DMS 273 (cell line): ENCODE measurements around the gene ABHD8.

Source experiments
- DNase-seq: peaks from one replicate; lab custom pipeline; 2025; ENCODE audit not compliant: unreplicated experiment; lab: John Stamatoyannopoulos, UW

The ABHD8 gene

DNA sequence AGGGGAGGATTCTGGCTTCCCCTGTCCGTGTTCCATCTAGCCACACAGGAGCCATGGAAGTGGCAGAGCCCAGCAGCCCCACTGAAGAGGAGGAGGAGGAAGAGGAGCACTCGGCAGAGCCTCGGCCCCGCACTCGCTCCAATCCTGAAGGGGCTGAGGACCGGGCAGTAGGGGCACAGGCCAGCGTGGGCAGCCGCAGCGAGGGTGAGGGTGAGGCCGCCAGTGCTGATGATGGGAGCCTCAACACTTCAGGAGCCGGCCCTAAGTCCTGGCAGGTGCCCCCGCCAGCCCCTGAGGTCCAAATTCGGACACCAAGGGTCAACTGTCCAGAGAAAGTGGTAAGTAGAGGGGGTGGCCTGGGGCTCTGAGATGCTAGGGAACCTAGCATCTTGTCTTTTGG, 34.5 kb downstream of the ABHD8 start:
- DNase-seq, result no peak

DNA sequence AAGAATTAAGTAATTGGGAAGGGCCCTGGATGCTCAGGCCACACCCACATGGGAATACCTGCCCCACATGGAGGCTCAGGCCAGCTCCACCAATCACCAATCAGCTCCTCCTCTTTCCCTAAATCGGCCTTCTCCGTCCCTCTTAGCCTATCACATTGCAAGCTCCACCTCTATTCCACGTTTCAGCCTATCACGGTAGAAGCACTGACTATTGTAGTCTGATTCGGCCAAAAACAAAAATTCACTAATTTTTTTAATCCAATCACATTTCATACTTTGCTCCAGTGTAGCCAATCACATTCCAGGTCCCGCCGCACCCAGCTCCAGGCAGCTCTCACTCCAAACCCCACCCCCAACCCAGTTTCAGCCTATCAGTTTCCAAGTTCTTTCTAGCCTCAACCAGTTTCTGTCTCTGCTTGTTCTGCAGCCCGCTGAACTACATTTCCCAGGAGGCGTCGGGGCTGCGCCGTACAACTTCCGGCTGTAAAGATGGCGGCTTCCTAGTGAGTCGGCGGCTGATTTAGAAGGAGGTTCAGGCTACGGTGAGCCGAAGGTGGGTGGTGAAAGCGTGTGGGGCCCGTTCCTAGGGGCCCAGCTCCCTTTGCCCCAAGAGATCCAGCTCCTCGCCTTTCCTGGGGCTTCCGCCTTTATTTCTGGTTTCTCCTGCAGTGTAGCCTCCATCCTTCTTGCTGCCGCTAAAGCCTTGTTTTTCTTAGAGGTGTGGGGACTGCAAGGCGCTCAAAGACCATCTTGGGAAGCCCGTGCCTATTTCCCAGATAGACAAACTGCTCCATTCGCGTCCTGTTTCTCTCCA, 36.0 kb downstream of the ABHD8 start, which contains the start of gene BABAM1:
BABAM1 (plus strand) TSS at position 469 of the 814 bp plus-strand sequence. CDS start 1,364 bp downstream, outside the sequence.
- peak; percentile 99 for DNase-seq

DNA sequence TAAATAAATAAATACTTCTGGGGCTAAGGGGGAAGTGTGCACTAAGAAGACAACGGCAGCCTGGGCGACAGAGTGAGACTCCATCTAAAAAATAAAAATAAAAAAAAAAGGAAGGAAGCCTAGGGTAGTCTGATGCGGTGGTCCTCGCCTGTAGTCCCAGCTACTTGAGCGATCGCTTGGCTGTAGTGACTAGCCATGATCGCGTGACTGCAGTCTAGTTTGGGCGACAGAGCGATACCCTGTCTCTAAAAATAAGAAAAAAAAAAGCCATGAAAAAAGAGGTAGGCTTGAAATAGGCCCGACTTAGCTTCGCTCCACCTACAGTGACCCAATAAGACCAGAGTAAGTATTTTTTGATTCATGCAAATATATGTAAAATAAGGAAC, 36.6 kb downstream of the ABHD8 start:
- DNase-seq, result no peak

DNA sequence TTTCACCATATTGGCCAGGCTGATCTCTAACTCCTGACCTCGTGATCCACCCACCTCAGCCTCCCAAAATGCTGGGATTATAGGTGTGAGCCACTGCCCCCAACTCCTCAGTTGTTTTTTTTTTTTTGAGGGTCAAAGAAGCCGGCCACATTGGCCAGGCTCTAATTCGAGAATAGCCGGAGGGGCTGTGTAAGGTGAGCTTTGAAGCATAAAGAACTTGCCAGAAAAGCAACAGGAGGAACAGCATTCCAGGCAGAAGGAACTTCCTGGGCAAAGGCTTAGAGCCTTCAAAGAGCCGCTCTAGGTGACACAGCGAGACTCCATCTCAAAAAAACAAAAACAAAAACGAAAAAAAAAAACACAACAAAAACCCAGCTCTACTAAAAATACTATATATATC, 37.2 kb downstream of the ABHD8 start:
- DNase-seq, result no peak

DNA sequence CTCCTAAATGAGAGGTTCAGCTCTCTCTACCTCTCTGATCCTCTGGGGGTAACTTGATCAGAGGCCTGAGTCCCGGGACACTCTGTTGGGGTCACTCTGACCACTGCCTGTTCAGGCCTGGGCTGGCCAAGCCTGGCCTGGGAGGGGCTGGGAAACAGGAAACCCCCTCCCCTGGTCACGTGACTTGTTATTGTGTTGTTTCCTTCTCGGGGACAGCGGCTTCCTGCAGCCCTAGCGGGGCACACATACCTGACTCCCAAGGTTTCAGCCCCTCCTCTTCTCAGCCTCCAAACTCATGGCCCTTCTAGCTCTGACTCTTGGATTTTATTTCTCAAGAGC, 38.6 kb downstream of the ABHD8 start, which contains the start of gene USHBP1:
USHBP1 (minus strand) TSS at position 105 of the 339 bp plus-strand sequence. CDS start 446 bp downstream, outside the sequence.
- no peak for DNase-seq

DNA sequence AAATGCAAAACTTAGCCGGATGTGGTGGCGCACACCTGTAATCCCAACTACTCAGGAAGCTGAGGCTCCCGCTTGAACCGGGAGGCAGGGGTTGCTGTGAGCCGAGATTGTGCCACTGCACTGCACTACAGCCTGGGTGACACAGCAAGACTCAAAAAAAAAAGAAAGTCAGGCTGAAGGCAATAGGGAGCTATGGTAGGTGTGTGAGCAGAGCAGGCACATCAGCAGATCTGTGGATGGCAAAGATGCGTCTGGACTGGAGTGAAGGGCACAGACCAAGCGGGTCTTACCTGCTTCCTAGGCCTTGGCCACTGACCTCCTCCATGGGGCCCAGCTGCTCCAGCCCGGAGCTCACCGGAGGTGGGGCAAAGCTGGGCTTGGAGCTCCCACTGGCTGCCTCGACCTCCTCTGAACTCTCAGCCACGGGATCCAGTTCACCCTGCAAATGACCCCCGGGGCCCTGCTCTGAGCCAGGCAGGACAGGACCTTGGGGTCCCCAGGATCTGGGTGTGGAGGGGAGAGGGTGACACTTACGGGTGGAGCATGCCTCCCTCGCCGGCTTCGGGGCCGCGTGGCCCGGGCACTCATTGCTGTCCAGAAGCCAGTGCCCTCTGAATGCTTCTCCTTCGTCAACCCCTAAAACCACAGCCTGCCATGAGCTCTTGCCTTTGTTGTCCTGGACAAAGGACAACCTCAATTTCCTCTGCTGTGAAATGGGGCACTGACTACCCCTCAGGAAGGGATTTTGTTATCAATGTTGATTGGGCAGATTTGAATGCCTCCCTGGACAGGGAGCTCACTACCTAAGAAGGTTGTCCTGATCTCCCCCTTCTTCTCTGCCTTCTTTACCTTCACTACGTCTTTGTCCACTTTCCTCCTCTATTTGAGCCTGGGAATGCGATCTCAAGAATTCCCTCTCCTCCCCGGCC, 39.2 kb downstream of the ABHD8 start:
- no peak for DNase-seq

DNA sequence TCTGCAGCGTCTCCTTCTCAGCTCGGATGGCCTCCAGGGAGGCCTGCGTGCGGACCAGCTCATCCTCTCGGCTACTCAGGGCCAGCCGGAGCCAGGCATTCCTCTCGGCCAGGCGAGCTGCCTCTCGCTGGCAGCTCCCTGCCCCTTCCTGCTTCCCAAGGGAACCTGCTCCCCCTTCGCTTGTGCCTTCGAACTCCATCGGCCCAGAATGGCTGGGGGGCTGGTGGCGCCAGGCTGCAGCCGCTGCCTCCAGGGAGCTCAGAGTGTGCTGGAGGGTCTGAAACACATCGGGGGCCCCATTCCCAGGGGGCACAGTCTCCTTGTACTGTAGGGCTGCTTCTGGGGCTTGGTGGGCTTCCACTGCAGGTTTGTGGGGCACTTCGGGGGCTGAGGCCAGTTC, 40.7 kb downstream of the ABHD8 start:
- no peak for DNase-seq

DNA sequence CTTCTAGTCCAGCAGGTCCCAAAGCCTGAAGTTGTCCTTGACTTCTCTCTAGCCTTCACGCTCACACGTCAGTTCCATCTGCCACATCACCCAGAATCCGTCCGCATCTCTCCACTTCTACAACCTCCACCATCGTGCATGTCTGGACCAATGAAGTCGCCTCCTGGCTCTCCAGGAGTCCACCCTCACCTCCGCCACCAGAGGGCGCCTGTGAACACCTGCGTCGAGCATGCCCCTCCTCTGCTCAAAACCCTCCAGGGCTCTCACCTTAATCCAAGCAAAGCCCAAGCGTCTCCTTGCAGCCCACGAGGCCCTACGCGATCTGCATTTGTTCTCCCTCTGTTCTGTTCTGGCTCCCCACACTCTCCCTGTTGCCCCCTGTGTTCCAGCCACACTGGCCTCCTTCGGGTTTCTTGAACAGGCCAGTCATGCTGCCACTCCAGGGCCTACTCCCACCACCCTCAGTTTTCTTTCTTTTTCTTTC, 42.3 kb downstream of the ABHD8 start:
- peak; percentile 95 for DNase-seq

DNA sequence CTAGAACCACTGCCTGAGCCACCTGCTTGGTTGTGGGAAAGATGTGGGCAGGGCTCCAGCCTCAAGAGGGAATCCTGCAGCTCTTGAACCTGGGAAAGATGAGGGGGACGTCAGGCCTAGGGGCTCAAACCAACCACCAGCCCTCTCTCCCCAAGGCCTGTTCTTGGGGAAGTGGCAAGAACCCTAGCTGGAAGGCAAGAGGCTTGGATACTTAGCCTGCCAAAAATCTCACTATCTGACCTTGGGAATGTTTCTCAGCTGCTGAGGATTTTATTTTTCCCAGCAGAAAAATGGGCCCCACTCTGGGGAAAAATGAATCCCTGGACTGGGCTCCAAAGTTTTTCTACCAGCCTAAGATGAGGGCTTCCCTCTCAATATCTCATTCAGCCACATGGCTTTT, 43.3 kb downstream of the ABHD8 start:
- no peak for DNase-seq

DNA sequence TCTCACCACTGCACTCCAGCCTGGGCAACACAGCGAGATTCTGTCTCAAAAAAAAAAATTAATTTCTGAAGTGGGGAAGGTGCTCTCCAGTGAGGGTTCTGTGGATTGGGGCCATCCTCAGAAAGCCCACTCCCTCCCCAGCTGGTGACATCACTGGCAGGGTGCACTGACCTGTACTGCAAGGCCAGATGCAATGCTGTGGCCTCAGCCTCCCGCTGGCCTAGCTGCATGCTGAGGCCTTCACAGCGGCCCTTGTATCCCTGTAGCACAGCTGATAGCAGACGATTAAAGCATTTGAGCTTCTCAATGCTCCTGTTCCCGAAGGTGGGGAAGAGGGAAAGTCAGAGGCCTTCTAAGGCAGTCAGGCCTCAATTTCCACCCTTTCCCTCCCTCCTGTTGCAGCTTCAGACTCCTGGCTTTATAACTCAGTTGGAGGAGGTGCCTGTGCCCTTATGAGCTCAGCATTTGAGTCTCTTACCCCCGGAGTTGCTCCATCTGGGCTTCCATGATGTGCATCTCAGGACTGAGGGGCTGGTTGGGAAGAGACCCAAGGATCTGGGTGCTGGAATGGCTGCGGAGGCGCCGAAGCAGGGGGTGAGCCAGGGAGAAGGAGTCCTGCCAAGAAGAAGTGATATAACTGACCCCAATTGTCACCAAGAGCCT, 44.0 kb downstream of the ABHD8 start:
- peak; percentile 75 for DNase-seq

DNA sequence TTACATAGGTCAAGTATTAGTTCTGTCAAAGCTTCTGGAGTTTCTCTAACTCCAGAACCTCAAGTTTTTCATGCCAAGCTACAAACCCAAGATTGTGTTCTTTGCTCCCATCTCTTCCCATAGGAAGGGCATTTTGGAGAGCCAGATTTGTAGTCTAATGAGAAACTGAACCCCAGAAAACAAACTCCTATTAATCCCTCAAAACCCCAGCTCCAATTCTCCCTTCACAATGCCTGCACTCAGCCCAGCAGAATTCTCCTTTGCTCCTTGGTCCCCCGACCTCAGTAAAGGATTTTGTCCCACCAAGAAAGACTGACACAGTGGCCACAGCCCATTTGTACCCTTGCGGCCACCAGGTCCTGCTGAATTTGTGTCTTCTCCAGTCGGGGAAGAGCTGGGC, 47.1 kb downstream of the ABHD8 start:
- DNase-seq, result no peak

DNA sequence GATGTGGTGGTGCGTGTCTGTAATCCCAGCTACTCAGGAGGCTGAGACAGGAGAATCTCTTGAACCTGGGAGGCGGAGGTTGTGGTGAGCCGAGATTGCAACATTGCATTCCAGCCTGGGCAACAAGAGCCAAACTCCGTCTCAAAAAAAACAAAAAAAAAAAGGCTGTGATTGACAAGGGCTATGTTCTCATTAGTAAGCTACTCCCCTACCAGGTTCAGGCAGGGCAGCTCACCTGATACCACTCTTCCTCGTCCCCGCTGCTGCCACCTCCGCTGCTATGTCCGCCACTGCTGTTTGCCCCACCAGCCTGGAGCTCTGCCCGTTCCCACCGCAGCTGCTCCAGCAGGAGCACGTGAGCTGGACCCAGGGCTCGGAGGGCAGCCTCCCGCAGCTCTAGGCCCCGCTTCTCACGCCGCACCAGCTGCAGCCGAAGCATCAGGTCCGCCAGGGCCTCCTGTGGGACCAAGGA, 48.0 kb downstream of the ABHD8 start:
- peak; percentile 61 for DNase-seq

DNA sequence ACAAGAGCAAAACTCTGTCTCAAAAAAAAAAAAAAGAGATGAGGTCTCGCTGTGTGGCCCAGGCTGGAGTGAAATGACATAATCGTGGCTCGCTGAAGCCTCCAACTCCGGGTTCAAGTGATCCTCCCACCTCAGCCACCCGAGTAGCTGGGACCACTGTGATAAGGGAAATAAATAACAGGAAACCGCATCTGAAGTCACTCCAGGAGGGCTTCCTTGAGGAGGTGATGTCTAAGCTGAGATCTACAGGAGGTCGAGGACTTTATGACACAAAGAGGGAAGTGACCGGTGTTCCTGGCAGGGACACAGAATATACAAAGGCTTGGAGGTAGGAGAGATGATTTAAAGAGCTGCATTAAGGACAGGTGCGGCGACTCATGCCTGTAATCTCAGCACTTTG, 48.6 kb downstream of the ABHD8 start:
- DNase-seq, result no peak

DNA sequence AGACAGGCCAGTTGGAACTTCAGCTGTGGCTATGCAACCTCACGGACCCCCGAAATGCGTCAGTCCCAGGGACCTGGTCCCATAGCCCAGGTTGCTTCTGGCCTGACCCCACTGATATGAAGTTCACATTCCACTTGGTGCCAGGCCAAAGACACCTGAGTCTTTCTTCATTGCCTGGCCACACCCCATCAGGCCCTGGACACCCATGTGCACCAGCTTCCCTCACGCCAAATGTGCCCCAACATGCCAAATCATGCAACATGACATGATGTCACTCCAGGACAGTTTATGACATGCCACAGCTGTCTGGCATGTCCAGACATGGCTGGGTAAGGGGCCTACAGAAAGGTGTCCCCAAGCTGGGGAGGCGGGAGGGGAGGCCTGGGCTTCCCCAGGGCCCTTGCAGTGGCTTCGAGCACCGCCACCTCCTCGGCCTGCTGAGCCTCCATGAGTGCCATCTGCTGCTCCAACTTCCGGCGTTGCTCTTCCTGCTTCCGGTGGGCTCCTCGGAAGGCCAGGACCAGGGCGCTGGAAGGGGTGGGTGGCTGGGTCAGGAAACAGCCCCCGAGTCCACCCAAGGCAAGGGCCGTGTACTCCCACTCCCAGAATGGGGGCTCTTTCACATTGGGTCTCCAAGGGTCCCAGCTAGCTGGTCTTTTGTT, 53.2 kb downstream of the ABHD8 start:
- no peak for DNase-seq

DNA sequence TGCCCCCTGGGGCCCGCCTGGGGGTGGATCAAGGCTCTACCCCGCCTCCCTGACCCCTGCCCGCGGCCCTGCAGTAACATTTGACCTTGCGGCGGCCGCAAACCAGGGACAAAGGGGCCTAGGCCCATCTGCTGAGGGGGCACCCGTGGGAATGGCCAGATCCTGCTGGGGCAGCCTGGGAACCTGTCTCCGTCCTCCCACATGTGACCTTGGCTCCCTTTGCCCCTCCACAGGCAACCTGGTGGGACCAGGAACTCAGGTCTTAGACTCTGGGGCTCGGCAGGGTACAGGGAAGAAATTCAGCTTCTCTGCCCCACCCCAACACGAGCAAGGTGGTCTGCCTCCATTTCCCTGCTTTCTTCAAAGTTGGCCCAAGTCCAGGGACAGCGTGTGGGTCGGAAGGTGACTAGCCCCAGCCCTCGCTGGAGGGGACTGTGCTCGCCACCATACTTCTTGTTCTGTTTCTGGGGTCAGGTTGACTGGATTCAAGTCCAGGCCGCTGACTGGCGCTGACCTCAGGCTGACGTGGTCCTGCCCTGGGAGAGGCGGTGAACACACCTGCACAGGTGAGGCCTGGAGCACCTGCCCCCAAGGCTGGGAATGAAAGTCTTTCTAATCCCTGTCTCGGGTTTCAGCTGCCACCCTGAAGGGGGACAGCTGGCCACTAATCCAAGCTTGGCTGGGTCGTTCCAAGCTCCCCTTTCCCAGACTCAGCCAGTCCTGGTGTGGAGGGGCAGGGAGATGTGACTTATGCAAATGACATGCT, 55.0 kb downstream of the ABHD8 start:
- peak; percentile 60 for DNase-seq

DNA sequence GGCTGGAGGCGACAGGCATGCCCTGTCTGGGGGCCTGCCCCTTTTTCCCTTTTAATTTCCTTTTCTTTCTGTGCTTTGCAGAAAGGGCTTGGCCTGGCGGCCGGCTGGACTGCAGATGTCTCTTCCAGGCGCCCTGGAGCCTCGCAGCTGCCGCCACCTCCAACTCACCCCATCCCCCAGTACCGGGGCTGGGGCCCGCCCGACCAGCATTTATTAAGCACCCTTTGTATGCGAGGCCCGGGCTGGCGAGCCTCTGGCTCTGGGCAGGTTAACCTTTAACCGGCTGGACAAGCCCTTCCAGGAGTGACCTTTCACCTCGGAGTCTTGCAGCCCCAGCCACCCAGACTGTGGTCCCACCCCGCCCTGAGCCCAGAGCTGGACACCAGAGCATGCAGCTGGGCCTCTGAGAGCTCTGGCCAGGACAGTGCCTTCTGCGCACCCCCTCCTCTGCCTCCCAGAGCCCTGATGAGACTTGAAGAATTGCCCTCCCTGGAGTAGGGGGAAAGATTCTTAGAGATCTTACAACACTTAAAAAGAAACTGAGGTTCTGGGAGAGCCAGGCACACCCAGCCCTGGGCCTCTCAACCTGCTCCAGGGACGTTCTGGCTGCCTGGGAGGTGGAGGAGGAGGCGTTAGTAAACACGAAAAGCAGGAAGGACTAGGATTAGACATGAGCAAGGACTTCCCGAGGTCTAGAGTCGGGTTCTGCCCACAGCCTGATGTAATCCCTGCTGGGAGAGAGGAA, 56.4 kb downstream of the ABHD8 start:
- peak; percentile 76 for DNase-seq

DNA sequence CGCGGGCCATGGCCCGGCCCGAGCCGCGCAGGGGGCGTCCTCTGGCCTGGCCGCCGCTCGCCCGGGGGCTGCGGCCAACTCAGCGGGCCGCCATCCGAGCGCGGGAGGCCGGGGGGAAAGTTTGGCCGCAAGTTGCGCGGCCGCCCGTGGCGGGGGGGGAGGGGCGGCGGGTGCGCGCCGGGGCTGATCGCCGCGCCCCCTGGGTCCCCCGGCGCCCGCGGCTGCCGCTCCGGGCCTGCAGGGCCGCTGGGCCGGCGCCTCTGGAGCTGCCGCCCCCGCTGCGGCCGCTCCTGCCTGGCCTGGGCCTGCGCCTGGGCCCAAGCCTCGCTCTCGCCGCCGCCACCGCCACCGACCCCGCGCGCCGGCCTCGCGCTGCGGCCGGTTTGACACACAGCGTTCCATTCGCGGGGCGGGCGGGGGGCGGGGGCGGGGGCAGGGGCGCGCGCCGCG, 57.7 kb downstream of the ABHD8 start, which contains the start of gene NR2F6:
NR2F6 (minus strand) TSS at position 385 of the 450 bp plus-strand sequence. CDS start 699 bp downstream, outside the sequence.
- DNase-seq, result no peak

DNA sequence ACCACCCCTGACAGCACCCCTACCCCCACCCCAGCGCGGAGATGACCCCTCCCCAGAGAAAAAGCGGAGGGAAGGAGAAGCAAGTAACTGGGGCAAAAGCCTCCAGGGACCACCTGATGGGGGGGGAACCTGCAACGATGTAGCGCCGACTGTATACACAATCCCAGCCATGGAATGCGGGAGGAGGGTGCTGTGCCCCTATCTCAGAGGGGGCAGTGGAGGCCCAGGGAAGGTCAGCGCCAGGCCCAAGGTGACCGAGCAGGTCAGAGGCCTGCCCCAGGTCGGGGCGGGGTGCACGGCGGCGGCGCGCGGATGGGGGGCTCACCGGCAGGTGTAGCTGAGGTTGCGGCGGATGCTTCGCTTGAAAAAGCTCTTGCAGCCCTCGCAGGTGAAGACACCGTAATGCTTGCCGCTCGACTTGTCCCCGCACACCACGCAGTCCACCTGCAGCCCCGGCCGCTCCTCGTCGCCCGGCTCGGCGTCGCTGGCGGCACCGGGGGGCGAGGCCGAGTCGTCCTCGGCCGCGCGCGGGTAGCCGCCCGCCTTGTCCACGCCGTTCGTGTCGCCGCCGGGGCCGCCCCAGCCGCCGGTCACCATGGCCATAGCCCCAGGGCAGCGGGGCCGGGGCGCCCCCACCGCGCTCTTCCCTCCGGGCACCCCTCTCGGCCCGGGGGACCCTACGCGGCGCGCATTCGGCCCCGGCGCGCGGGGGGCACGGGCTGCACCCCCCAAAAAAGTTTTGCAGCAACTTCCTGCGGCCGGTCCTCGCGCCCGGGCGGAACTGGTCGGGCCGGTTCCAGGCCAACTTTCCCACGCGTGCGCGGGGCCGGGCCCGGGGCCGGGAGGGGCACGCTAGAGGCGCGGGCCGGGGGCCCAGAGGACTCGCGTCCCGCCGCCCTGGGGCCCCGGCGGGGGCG, 58.3 kb downstream of the ABHD8 start:
- DNase-seq, result peak; percentile 28
